ENCODE results near the gene CNIH3. TPM values are rescaled to one million over a fixed set of nuclear protein-coding genes. Genes with fewer than 3 reads are reported as not detected.

Gene CNIH3
- total RNA-seq, 2 donors from 2014 or later: 0.36 to 7.2 TPM

DNA sequence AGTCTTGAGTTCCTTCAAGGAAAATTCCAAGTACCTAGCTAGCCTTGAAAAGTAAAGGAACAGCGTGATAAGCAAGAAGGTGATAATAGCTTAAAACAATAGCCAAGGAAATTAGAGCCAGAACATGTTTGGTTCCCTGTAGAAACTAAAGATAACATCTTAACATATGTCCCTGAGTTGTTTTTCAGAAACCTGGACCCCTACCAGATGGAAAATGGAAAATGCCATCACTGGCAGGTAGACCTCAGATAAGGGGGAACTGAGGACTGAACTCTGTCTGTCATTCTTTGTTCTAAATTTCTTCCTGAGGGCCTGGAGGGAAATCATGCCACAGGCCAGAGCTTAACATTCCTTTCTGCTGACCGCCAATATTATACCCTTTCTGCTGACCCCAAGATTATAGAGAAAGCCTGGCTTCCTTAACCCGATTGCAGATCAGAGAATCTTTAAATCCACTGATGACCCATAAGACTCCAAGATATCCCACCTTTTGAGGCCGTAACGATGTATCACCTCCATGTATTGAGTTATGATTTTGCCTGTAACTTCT, 23.4 kb downstream of the CNIH3 start:
- Histone ChIP-seq H3K27me3 (replicated peaks; ENCODE audit: insufficient read depth) (no peaks in the 10 kb centered on the region), H3K4me3 (no peak overlapping the region), H3K4me1 (replicated peaks) (no peaks in the 10 kb centered on the region), H3K9me3 (no peaks in the 10 kb centered on the region), H3K36me3 (no peaks in the 10 kb centered on the region), H3K27ac (no peak overlapping the region)
- DNase-seq (ENCODE audit: low spot score): no peak
- TF ChIP-seq POLR2AphosphoS5 (IDR thresholded peaks at IDR 0.05): no peak
- TF ChIP-seq CTCF (IDR thresholded peaks at IDR 0.05): no peak
- WGBS: 89% methylated on average over 5 of the region's 5 CpGs
- intact Hi-C loops (cut with DNase I): no loop called here

GRCh38 chr1:224640018-224640417, 23.9 kb downstream of the CNIH3 start:
- Histone ChIP-seq H3K9me3 (no peaks in the 10 kb centered on the region), H3K27me3 (replicated peaks; ENCODE audit: insufficient read depth) (no peaks in the 10 kb centered on the region), H3K27ac (no peak overlapping the region), H3K36me3 (no peaks in the 10 kb centered on the region), H3K4me3 (no peak overlapping the region), H3K4me1 (replicated peaks) (no peaks in the 10 kb centered on the region)
- intact Hi-C loops (cut with DNase I): loop anchor here (10.0 kb wide), 1 partner anchor 125 kb away; no protein-coding TSS in a partner anchor
- peak; percentile 8 for DNase-seq (ENCODE audit: low spot score)
- no peak for TF ChIP-seq CTCF (IDR thresholded peaks at IDR 0.05)
- peak; percentile 11 for TF ChIP-seq POLR2AphosphoS5 (IDR thresholded peaks at IDR 0.05)
- 37% methylated on average over 6 of the region's 6 CpGs for WGBS

DNA sequence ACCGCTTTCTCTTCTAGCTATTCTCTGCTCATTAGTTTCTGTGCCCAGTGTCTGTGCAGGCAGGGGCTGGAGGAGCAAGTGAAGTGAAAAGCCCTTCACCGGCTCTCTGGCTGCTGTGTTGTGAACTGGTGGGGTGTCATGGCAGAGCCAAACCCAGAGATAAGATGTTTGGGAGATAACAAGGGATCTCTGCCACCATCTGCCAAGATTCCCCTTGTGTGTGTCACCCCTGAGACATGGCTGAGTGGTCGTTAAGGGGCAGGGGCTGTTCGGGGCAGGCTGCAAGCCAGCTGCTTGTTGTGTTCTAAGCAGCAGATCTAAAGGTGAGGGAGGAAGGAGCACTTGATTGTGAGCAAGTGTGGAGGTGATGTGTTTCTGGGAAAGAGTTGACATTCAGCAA, 24.5 kb downstream of the CNIH3 start:
- DNase-seq (ENCODE audit: low spot score): no peak
- H3K4me3 ChIP-seq: no peak overlapping the region
- 47% methylated on average over 4 of the region's 4 CpGs for WGBS
- no peaks in the 10 kb centered on the region for H3K36me3 ChIP-seq
- intact Hi-C loops (cut with DNase I): loop anchor here (10.0 kb wide), 1 partner anchor 126 kb away; no protein-coding TSS in a partner anchor
- H3K9me3 ChIP-seq: no peaks in the 10 kb centered on the region
- TF ChIP-seq POLR2AphosphoS5 (IDR thresholded peaks at IDR 0.05) (no peak), POLR2A (IDR thresholded peaks at IDR 0.05) (no peak), CTCF (IDR thresholded peaks at IDR 0.05) (no peak)
- H3K27ac ChIP-seq: no peak overlapping the region
- no peaks in the 10 kb centered on the region for H3K27me3 ChIP-seq (replicated peaks; ENCODE audit: insufficient read depth)
- H3K4me1 ChIP-seq (replicated peaks): no peaks in the 10 kb centered on the region

DNA sequence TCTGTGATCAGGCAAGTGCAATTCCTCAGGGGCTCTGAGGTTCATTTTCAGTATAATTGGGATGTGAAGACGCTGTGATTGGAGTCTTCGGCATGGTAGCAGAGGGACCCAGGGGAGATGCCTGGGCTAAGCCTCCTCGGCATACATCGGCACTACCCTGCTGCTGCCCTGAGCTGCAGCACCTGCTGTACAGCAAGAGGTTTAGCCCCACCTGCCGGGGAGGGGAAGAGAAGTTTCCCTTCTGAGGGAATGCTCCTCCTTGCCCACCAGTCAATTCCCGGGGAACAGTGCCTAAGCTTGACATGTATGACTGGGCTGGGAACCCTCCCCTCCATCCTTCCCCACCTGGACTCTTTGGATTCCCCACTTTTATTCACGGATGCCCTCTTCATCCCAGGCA, 24.9 kb downstream of the CNIH3 start:
- H3K4me1 ChIP-seq (replicated peaks): no peaks in the 10 kb centered on the region
- no peaks in the 10 kb centered on the region for H3K9me3 ChIP-seq
- no peak overlapping the region for H3K4me3 ChIP-seq
- H3K27ac ChIP-seq: no peak overlapping the region
- H3K36me3 ChIP-seq: no peaks in the 10 kb centered on the region
- H3K27me3 ChIP-seq (replicated peaks; ENCODE audit: insufficient read depth): no peaks in the 10 kb centered on the region
- 60% methylated on average over 7 of the region's 7 CpGs for WGBS
- TF ChIP-seq CTCF (IDR thresholded peaks at IDR 0.05) (no peak), POLR2A (IDR thresholded peaks at IDR 0.05) (no peak), POLR2AphosphoS5 (IDR thresholded peaks at IDR 0.05) (no peak)
- intact Hi-C loops (cut with DNase I): loop anchor here (10.0 kb wide), 1 partner anchor 126 kb away; no protein-coding TSS in a partner anchor
- no peak for DNase-seq (ENCODE audit: low spot score)

- no peak for DNase-seq (ENCODE audit: low spot score)
- no peaks in the 10 kb centered on the region for H3K4me1 ChIP-seq (replicated peaks)
- H3K27me3 ChIP-seq (replicated peaks; ENCODE audit: insufficient read depth): no peaks in the 10 kb centered on the region
- no peaks in the 10 kb centered on the region for H3K9me3 ChIP-seq
- no peaks in the 10 kb centered on the region for H3K36me3 ChIP-seq
- H3K4me3 ChIP-seq: no peak overlapping the region
- no peak overlapping the region for H3K27ac ChIP-seq
- TF ChIP-seq CTCF (IDR thresholded peaks at IDR 0.05): no peak
- no peak for TF ChIP-seq POLR2AphosphoS5 (IDR thresholded peaks at IDR 0.05)
- no peak for TF ChIP-seq POLR2A (IDR thresholded peaks at IDR 0.05)
- intact Hi-C loops (cut with DNase I): loop anchor here (2.0 to 10.0 kb wide), 2 partner anchors 129 to 207 kb away; no protein-coding TSS in a partner anchor
- 78% methylated on average over 5 of the region's 5 CpGs for WGBS
Measured at GRCh38 chr1:224643653-224644052, 27.5 kb downstream of the CNIH3 start.
